ENCODE results near the gene NDUFA6.
"Not testable (repeated sequence)": the region's sequence is repeated elsewhere in the genome, so short reads cannot be mapped to it uniquely, and the experiment has no call there.

DNA sequence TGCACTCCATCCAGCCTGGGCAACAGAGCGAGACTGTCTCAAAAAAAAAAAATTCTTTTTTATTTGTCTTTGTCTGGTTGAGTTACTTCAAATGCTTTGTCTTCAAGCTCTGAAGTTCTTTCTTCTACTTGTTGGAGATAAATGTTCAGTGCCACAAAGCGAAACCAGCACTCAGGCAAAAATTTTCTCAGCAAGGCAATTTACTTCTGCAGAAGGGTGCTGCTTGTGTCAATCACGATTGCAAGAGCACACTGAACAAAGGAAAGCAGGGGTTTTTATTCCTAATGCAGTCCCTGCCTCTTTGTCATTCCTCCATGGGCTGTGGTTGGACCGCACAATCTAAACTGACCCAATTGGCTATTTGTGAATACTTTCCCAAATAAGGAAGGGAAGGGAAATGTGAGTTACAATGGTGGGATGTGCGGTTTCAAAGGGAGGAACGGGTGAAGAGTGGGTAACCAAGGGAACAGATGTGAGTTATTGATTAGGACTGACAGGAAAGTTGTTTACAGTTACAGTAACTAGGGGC, 13.8 kb upstream of the NDUFA6 start:
- TF ChIP-seq, protein P1, sequence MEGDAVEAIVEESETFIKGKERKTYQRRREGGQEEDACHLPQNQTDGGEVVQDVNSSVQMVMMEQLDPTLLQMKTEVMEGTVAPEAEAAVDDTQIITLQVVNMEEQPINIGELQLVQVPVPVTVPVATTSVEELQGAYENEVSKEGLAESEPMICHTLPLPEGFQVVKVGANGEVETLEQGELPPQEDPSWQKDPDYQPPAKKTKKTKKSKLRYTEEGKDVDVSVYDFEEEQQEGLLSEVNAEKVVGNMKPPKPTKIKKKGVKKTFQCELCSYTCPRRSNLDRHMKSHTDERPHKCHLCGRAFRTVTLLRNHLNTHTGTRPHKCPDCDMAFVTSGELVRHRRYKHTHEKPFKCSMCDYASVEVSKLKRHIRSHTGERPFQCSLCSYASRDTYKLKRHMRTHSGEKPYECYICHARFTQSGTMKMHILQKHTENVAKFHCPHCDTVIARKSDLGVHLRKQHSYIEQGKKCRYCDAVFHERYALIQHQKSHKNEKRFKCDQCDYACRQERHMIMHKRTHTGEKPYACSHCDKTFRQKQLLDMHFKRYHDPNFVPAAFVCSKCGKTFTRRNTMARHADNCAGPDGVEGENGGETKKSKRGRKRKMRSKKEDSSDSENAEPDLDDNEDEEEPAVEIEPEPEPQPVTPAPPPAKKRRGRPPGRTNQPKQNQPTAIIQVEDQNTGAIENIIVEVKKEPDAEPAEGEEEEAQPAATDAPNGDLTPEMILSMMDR (conservative IDR thresholded peaks at IDR 0.05; ENCODE audit: low read depth, low read length): not testable (repeated sequence)
- TF ChIP-seq EZH2 (IDR thresholded peaks at IDR 0.05; ENCODE audit: borderline replicate concordance, low read depth, low read length, poor library complexity, severe bottlenecking): not testable (repeated sequence)

Measured in A673 (cell line).